ENCODE results near the gene IMP3.
"Not testable (repeated sequence)": the region's sequence is repeated elsewhere in the genome, so short reads cannot be mapped to it uniquely, and the experiment has no call there.

The IMP3 gene

GRCh38 chr15:75639709-75640482 lies at the start of gene IMP3:
TSS of gene IMP3 (minus strand) at chr15:75640224. CDS start at chr15:75640168, 56 bp downstream.
- peak; percentile 94 for DNase-seq

GRCh38 chr15:75689429-75689828 lies 49.4 kb upstream of the IMP3 start:
- DNase-seq: not testable (repeated sequence)

GRCh38 chr15:75688831-75689230 lies 48.8 kb upstream of the IMP3 start:
- DNase-seq: no peak

- DNase-seq: no peak
Observed at GRCh38 chr15:75688278-75688557, 48.2 kb upstream of the IMP3 start.

- no peak for DNase-seq
Observed at GRCh38 chr15:75687486-75688277, 47.7 kb upstream of the IMP3 start.

- DNase-seq: peak; percentile 6
Observed at GRCh38 chr15:75686212-75686642, 46.2 kb upstream of the IMP3 start.

- no peak for DNase-seq
Observed at GRCh38 chr15:75685195-75685594, 45.2 kb upstream of the IMP3 start.

GRCh38 chr15:75684648-75685047 lies 44.6 kb upstream of the IMP3 start:
- DNase-seq: no peak

- DNase-seq: not testable (repeated sequence)
Observed at GRCh38 chr15:75683646-75684312, 43.8 kb upstream of the IMP3 start.

GRCh38 chr15:75682181-75683135 lies 42.4 kb upstream of the IMP3 start:
- DNase-seq: no peak

- no peak for DNase-seq
Observed at GRCh38 chr15:75680007-75680789, 40.2 kb upstream of the IMP3 start.

- DNase-seq: not testable (repeated sequence)
Observed at GRCh38 chr15:75678324-75678690, 38.3 kb upstream of the IMP3 start.

GRCh38 chr15:75677465-75678323 lies 37.7 kb upstream of the IMP3 start:
- no peak for DNase-seq

GRCh38 chr15:75676688-75677464 lies 36.9 kb upstream of the IMP3 start:
- no peak for DNase-seq

GRCh38 chr15:75675579-75676404 lies 35.8 kb upstream of the IMP3 start:
- no peak for DNase-seq

- DNase-seq: no peak
Observed at GRCh38 chr15:75674366-75674765, 34.3 kb upstream of the IMP3 start.

- peak; percentile 17 for DNase-seq
Observed at GRCh38 chr15:75673426-75674235, 33.6 kb upstream of the IMP3 start.
